GM21723 (cell line): Measurements from ENCODE around the gene FOXN3.

Experiments used
- ATAC-seq: cut with Tn5 transposase; IDR thresholded peaks from one replicate; pipeline ENCODE4 v1.9.1; 2021; ENCODE audit warnings: mild to moderate bottlenecking, moderate library complexity; ENCODE audit not compliant: unreplicated experiment

Gene FOXN3

GRCh38 chr14:89240414-89240813, 176.6 kb downstream of the FOXN3 start:
- ATAC-seq: no peak

GRCh38 chr14:89239023-89239422, 178.0 kb downstream of the FOXN3 start:
- no peak for ATAC-seq

- ATAC-seq: no peak
These were observed 179.0 kb downstream of the FOXN3 start for GRCh38 chr14:89237921-89238529.

GRCh38 chr14:89236851-89237250, 180.2 kb downstream of the FOXN3 start:
- no peak for ATAC-seq

- no peak for ATAC-seq
These were observed 183.8 kb downstream of the FOXN3 start for GRCh38 chr14:89233184-89233583.

- ATAC-seq: no peak
These were observed 184.6 kb downstream of the FOXN3 start for GRCh38 chr14:89232265-89233070.

GRCh38 chr14:89231426-89232113, 185.5 kb downstream of the FOXN3 start:
- ATAC-seq: no peak

GRCh38 chr14:89228921-89229639, 188.0 kb downstream of the FOXN3 start:
- no peak for ATAC-seq

GRCh38 chr14:89227496-89227836, 189.6 kb downstream of the FOXN3 start:
- no peak for ATAC-seq

- no peak for ATAC-seq
These were observed 190.1 kb downstream of the FOXN3 start for GRCh38 chr14:89226801-89227495.

GRCh38 chr14:89225607-89226006, 191.4 kb downstream of the FOXN3 start:
- no peak for ATAC-seq

GRCh38 chr14:89221109-89221810, 195.8 kb downstream of the FOXN3 start:
- no peak for ATAC-seq

GRCh38 chr14:89219051-89219450, 198.0 kb downstream of the FOXN3 start:
- no peak for ATAC-seq

- no peak for ATAC-seq
These were observed 199.1 kb downstream of the FOXN3 start for GRCh38 chr14:89217891-89218290.

GRCh38 chr14:89215531-89215930, 201.5 kb downstream of the FOXN3 start:
- ATAC-seq: no peak

GRCh38 chr14:89215114-89215513, 201.9 kb downstream of the FOXN3 start:
- no peak for ATAC-seq

GRCh38 chr14:89214221-89214965, 202.6 kb downstream of the FOXN3 start:
- ATAC-seq: no peak

- no peak for ATAC-seq
These were observed 204.4 kb downstream of the FOXN3 start for GRCh38 chr14:89212386-89213235.

GRCh38 chr14:89209558-89209957, 207.5 kb downstream of the FOXN3 start:
- ATAC-seq: no peak
